ENCODE measurements around the gene SIGLEC6.

DNA sequence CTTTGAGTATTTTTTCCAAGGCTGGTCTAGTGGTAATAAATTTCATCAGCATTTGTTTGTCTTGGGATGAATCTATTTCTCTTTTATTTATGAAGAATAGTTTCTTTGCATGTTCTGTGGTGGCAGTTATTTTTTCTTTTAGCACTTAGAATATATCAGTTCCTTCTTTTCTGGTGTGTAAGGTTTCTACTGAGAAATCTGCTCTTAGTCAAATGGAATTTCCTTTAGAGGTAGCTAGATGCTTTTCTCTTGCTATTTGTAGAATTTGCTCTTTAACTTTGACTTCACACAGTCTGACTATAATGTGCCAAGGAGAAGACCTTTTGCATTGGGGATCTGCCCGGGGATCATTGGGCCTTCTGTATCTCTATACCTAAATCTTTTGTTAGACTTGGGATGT, 4.1 kb upstream of the SIGLEC6 start:
- TF ChIP-seq POLR2AphosphoS5 (IDR thresholded peaks at IDR 0.05; ENCODE audit: low read depth, low read length) (no peak), POLR2A (IDR thresholded peaks at IDR 0.05; ENCODE audit: low read depth, low read length) (no peak), SPI1 (IDR thresholded peaks at IDR 0.05; ENCODE audit: low read depth, low read length) (peak; percentile 70)
